Activated naive CD8-positive, alpha-beta T cell treated with anti-CD3 and anti-CD28 coated beads, Interleukin-2, amount 50 U/mL, for 24 hours (primary cell): ENCODE measurements around the gene RALB.

Experiments used
- ATAC-seq: fragments of 150-1000 bp; cut with Tn5 transposase; one replicate; pipeline ENCODE4 v1.10.0; 2021
- DNase-seq: peaks from one replicate; pipeline ENCODE4 v3.0.0; 2021
- H3K27ac Mint-ChIP-seq: one replicate; pipeline ENCODE4 v1.8.0; 2021; ENCODE audit warnings: mild to moderate bottlenecking, mixed read lengths
- H3K27me3 Mint-ChIP-seq: one replicate; pipeline ENCODE4 v1.8.0; 2021; ENCODE audit warnings: mixed read lengths
- H3K36me3 Mint-ChIP-seq: one replicate; pipeline ENCODE4 v1.8.0; 2021; ENCODE audit warnings: low read depth, mixed read lengths
- H3K4me1 Mint-ChIP-seq: one replicate; pipeline ENCODE4 v1.8.0; 2021; ENCODE audit warnings: mixed read lengths
- H3K4me3 Mint-ChIP-seq: one replicate; pipeline ENCODE4 v1.8.0; 2021; ENCODE audit warnings: mild to moderate bottlenecking, moderate library complexity, mixed read lengths
- H3K9me3 Mint-ChIP-seq: one replicate; pipeline ENCODE4 v1.8.0; 2021; ENCODE audit warnings: mixed read lengths

The RALB gene

GRCh38 chr2:120277505-120278205 is 25.0 kb downstream of the RALB start:
- Mint-ChIP-seq H3K4me3 (no peak overlapping the region), H3K9me3 (peaks cover 5% of the 10 kb centered on the region), H3K27me3 (no peaks in the 10 kb centered on the region), H3K4me1 (peaks cover 8% of the 10 kb centered on the region), H3K27ac (no peak overlapping the region), H3K36me3 (peaks cover 24% of the 10 kb centered on the region)
- ATAC-seq (no peak), DNase-seq (no peak)

DNA sequence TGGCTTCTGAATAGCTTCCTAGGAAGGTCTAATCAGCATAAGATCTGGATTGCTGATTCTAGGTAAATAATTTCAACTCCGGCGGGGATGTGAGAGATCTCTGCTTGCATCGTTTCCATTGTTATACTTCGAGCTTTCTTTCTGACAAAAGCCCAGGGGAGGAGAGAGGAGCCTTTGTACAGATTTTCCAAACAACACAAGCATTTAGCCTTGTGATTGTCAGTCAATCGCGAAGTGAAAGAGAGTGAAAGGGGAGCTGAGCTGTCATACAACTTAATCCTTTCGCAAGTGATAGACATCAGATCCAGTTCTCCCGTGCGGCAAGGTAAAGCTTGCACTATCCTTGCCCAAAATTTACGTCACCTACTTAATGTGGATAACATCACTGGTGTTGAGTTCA is 26.2 kb downstream of the RALB start:
- Mint-ChIP-seq H3K4me1 (peaks cover 3% of the 10 kb centered on the region), H3K4me3 (no peak overlapping the region), H3K27ac (no peak overlapping the region), H3K36me3 (peaks cover 26% of the 10 kb centered on the region), H3K27me3 (no peaks in the 10 kb centered on the region), H3K9me3 (peaks cover 5% of the 10 kb centered on the region)
- ATAC-seq (no peak), DNase-seq (no peak)

- ATAC-seq (no peak), DNase-seq (no peak)
- Mint-ChIP-seq H3K27me3 (no peaks in the 10 kb centered on the region), H3K9me3 (peaks cover 5% of the 10 kb centered on the region), H3K4me1 (no peaks in the 10 kb centered on the region), H3K27ac (no peak overlapping the region), H3K36me3 (peaks cover 27% of the 10 kb centered on the region), H3K4me3 (no peak overlapping the region)
These were observed 27.1 kb downstream of the RALB start for GRCh38 chr2:120279708-120280107.

DNA sequence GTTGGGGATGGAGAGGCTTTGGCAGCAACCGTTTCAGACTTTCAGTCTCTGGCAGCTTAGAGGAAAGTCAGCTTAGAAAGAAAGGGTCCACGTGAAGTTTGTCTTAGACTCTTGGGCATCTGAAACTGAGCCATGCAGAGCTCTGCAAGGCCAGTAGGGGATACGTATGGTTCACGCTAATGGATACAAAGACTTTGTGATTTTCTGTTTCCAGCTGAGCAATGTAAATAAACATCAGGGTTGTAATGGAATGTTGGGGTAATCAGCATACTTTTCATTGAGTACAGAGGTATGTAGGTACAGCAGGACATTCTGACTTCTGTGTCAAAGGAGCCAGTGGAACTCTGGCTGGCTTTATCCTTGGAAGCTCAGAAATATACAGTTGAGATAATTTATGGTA is 31.0 kb downstream of the RALB start:
- Mint-ChIP-seq H3K36me3 (peaks cover 25% of the 10 kb centered on the region), H3K4me1 (peaks cover 13% of the 10 kb centered on the region), H3K27me3 (no peaks in the 10 kb centered on the region), H3K9me3 (no peaks in the 10 kb centered on the region), H3K27ac (no peak overlapping the region), H3K4me3 (no peak overlapping the region)
- DNase-seq = no peak
- ATAC-seq = no peak

- Mint-ChIP-seq H3K4me1 (peaks cover 13% of the 10 kb centered on the region), H3K36me3 (peaks cover 22% of the 10 kb centered on the region), H3K4me3 (no peak overlapping the region), H3K27ac (no peak overlapping the region), H3K27me3 (no peaks in the 10 kb centered on the region), H3K9me3 (no peaks in the 10 kb centered on the region)
- DNase-seq (no peak), ATAC-seq (no peak)
These were observed 32.4 kb downstream of the RALB start for GRCh38 chr2:120285056-120285455.

DNA sequence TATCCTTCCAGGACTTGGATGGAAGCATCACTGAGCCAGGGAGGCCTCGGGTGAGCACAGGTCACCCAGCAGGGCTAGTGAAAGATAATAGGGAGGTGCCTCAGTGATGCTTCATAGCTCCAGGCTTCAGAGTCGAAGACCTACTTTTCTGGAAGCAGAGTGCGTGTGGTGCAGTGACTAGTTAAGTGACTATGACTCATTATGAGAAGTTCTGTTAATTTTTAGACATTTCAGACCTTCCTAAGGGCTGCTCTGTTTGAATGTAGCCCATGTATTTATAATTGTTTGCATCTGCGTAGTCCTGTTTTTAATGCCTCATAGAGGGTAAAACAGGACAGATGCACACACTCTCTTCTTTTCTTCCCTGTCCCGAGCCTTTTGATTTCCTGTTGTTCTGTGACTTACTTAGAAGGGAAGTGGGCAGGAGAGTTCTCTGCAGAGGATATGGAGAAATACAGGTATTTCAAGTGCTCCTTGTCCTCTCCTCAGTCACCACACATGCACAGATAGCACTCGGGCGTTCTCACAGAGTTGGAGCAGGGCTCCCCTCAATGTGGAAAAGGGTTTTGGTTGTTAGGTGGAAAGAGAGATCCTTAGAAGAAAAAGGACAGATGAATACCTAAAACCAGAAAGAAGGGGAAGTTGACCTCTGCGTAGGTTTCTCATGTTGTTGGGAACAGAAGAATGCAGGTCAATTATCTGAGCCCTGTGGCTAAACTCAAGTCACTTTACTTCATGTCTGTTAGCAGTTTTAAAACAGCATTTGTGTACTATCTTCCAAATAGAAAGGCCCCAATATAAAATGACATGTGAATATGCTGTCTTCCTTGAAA is 34.7 kb downstream of the RALB start:
- Mint-ChIP-seq H3K4me3 (no peak overlapping the region), H3K27ac (peak overlapping the region; percentile 65), H3K4me1 (peaks cover 16% of the 10 kb centered on the region), H3K9me3 (no peaks in the 10 kb centered on the region), H3K27me3 (no peaks in the 10 kb centered on the region), H3K36me3 (peaks cover 28% of the 10 kb centered on the region)
- DNase-seq (no peak), ATAC-seq (peak; percentile 96)

DNA sequence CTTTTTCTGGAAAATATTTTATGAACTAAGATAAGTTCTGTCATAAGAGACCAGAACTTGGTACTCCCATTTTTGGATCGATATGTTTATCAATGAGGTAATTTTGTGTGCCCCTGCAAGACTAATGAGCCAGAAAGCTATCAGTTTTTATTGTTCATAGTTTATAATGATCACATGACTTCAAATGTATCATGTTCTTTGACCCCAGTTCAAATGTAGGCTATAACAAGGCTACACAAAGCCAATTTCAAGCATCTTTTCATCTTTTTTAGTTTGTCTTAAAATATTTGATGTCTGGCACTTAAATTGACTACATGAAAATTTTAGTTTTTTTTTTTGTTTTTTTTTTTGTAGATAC is 35.3 kb downstream of the RALB start:
- H3K4me1 Mint-ChIP-seq = peaks cover 16% of the 10 kb centered on the region
- peaks cover 31% of the 10 kb centered on the region for H3K36me3 Mint-ChIP-seq
- H3K27ac Mint-ChIP-seq = no peak overlapping the region

DNA sequence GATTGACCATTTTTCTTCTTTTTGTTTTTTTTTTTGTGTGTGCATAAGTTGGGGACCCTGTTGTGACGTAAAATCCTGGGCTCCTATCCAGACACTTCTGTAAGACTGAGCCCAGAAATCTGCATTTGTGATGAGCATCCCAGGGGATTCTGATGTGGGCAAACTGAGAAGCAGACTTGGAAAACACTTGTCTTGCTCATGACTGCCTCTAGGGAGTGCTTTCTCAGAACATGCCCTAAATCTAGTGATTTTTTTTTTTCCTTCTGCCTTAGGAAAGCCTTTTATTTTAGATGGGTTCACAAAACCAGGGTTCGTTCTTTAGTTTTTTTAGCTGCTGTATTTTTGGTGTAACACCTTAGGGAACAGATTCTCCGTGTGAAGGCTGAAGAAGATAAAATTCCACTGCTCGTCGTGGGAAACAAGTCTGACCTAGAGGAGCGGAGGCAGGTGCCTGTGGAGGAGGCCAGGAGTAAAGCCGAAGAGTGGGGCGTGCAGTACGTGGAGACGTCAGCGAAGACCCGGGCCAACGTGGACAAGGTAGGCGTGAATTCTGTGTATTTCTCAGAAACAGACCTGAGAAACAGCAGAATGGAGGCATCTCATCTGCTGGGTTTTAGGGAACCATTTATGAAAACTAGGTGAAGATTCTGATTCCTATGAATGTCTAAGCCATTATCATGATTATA is 36.7 kb downstream of the RALB start:
- Mint-ChIP-seq H3K27ac (no peak overlapping the region), H3K4me1 (peaks cover 16% of the 10 kb centered on the region), H3K4me3 (no peak overlapping the region), H3K27me3 (no peaks in the 10 kb centered on the region), H3K9me3 (no peaks in the 10 kb centered on the region), H3K36me3 (peaks cover 37% of the 10 kb centered on the region)
- DNase-seq (no peak), ATAC-seq (no peak)

More for the DNA sequence above, 35.3 kb downstream of the RALB start:
- Mint-ChIP-seq H3K9me3 (no peaks in the 10 kb centered on the region), H3K27me3 (no peaks in the 10 kb centered on the region), H3K4me3 (no peak overlapping the region)
- ATAC-seq = no peak
- DNase-seq = no peak

- no peak for DNase-seq
- Mint-ChIP-seq H3K9me3 (no peaks in the 10 kb centered on the region), H3K4me3 (no peak overlapping the region), H3K4me1 (peaks cover 16% of the 10 kb centered on the region), H3K27me3 (no peaks in the 10 kb centered on the region), H3K36me3 (peaks cover 33% of the 10 kb centered on the region), H3K27ac (no peak overlapping the region)
- ATAC-seq = no peak
These were observed 38.1 kb downstream of the RALB start for GRCh38 chr2:120290737-120291136.

DNA sequence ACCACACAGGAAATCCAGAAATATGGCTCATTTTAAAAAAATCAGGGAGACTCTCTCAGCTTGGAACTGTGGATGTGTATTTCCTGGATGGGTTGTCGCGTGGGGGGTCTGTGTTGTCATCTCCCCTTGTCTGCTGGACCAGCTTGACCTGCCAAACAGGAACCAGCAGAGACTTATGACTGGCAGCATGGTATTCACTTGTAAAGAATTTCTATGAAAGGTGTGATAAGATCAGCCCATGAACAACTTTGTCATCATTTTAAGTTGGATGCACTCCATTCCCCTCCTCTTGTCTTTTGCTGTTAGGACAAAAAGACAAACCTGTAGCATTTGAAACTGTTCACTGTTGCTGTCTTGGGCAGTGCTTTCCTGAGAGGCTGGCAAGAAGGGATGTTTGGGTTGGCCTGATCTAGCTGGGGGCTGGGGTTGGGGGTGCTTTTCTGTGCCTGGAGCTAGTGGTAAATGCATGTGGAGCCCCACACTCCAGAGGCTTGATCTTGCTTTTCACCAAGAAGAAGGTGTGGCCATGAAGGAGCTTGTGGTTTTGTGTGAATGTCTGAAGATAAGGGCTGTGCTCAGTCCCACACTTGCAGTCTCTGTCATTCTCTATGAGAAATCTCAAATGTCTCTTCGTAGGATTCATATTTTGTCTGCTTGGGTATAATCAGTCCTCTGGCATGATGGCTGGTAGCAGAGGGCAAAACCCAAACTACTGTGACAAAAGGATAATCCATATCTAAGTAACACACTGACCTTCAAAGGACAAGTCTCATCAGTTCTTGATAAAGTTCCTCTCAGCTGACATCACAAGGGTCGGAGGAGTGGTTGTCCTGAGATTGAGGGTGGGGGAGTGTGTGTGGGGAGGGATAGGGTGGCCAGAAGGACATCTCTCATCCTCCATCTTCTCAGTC is 39.0 kb downstream of the RALB start:
- Mint-ChIP-seq H3K4me3 (no peak overlapping the region), H3K9me3 (no peaks in the 10 kb centered on the region), H3K4me1 (peaks cover 16% of the 10 kb centered on the region), H3K27me3 (no peaks in the 10 kb centered on the region), H3K36me3 (peaks cover 33% of the 10 kb centered on the region), H3K27ac (no peak overlapping the region)
- ATAC-seq (no peak), DNase-seq (no peak)

GRCh38 chr2:120293096-120294007 is 40.7 kb downstream of the RALB start:
- peaks cover 38% of the 10 kb centered on the region for H3K36me3 Mint-ChIP-seq
- no peaks in the 10 kb centered on the region for H3K27me3 Mint-ChIP-seq
- no peak for ATAC-seq
- H3K27ac Mint-ChIP-seq = peak overlapping the region; percentile 24
- no peaks in the 10 kb centered on the region for H3K9me3 Mint-ChIP-seq
- H3K4me3 Mint-ChIP-seq = no peak overlapping the region
- peaks cover 3% of the 10 kb centered on the region for H3K4me1 Mint-ChIP-seq
- no peak for DNase-seq

DNA sequence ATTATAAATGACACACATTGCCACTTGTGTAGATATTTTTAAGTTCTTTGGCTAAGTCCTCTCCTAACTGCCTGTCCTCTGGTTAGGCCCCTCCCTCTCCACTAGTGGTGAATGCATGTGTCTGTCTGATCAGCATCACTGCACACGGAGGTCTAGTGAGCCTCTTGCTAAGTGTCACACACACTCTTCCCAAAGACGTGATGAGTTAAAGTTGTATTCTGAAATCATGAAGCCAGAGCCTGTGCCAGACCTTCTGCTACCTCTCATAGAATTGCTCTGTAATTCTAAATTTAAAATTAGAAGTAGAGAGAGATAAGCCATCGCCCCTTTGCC is 41.3 kb downstream of the RALB start:
- H3K36me3 Mint-ChIP-seq = peaks cover 34% of the 10 kb centered on the region
- no peaks in the 10 kb centered on the region for H3K9me3 Mint-ChIP-seq
- no peak overlapping the region for H3K4me3 Mint-ChIP-seq
- no peak for DNase-seq
- ATAC-seq = no peak
- no peaks in the 10 kb centered on the region for H3K27me3 Mint-ChIP-seq
- peaks cover 3% of the 10 kb centered on the region for H3K4me1 Mint-ChIP-seq
- H3K27ac Mint-ChIP-seq = no peak overlapping the region

DNA sequence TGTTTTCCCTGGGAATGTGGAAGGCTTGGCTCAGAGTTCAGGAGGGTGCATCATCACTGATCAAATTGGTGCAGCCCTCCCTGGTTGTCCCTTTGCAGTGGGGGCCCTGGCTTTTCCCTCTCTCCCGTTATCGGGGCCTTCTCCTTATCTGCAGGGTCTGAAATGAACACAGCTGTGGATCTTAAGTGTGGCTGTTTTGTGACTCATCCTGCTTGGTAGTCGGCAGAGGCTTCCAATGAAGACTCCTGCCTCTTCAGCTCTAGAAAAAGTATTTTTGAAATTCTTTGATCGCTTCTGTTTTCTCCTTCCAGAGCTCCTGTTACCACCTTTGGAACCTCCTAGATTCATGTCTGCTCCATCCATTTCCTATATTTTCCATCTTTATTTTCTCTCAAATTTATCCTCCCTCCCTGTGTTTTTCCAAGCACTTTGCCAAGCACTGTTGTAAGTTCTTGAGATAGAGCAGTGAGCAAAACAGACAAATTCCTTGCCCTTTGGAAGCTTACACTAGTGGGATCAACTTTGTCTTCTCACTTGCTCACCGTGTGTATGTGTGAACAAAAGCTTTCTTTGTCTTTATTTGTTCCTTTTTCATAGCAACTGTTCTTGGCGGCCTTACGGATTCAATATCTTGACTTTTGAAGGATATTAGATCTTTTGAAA is 45.7 kb downstream of the RALB start:
- Mint-ChIP-seq H3K4me1 (peaks cover 3% of the 10 kb centered on the region), H3K9me3 (no peaks in the 10 kb centered on the region), H3K36me3 (peaks cover 16% of the 10 kb centered on the region), H3K27me3 (no peaks in the 10 kb centered on the region), H3K4me3 (no peak overlapping the region), H3K27ac (no peak overlapping the region)
- no peak for ATAC-seq
- DNase-seq = no peak
